ENCODE measurements around the gene PYGO2. TPM values are rescaled to one million over a fixed set of nuclear protein-coding genes. Genes with fewer than 3 reads are reported as not detected.
A peak's percentile ranks its signal among the peaks of the same experiment; 100 is the strongest.

Gene PYGO2
- total and polyA plus RNA-seq, 7 donors, result 13.6 to 26.9 (median 16.8) TPM

DNA sequence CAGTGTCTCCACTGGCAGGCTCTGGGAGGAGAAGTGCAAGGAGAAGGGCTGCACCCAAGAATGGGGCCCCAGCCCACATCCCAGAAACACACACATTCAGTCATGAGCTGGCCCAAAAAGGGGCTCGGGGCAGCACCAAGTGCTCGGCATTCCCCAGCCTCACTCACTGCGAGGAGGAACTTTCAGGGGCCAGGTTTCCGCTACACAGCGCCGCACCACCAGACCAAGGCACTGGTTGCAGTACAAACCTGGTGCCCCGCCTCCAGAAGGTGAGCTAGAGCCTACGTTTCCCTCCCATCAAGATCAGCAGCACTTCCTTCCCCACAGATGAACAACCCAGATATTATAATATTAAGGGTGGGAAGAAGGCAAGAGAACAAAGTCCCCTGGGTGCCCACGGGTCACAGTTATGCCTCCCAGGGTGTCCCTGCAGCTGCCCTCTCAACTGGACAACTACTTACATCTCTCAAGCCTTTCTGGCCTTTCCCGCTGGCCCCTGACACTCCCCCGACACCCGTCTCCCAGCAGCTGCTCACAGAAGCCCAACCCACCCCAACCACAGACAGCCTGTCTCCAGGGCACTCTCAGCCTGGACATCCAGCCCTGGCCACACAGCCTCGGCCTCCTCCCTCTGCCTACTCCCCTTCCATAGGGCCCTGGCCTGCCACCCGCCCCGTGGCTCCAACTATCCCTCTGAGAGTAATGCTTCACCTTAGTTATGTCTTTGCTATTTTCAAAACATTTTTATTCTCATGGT is 9.5 kb downstream of the PYGO2 start:
- WGBS, 2 donors, result 49 to 77% methylated on average over 15 of the region's 15 CpGs
- Histone ChIP-seq H3K27ac (peak overlapping the region in 1 of 4 donors; percentile 14), H3K4me1 (peaks cover 0 to 51% (median 47%) of the 10 kb centered on the region in 4 donors), H3K36me3 (peaks cover 8 to 43% (median 25%) of the 10 kb centered on the region in 4 donors), H3K9me3 (no peaks in the 10 kb centered on the region), H3K27me3 (no peaks in the 10 kb centered on the region), H3K4me3 (no peak overlapping the region)
- intact Hi-C loops (cut with DNase I), result no loop called here
- no peak for DNase-seq
- TF ChIP-seq EP300 (IDR thresholded peaks at IDR 0.05) (no peak), POLR2AphosphoS5 (IDR thresholded peaks at IDR 0.05) (no peak), POLR2A (IDR thresholded peaks at IDR 0.05) (no peak)
- TF ChIP-seq, protein P1, sequence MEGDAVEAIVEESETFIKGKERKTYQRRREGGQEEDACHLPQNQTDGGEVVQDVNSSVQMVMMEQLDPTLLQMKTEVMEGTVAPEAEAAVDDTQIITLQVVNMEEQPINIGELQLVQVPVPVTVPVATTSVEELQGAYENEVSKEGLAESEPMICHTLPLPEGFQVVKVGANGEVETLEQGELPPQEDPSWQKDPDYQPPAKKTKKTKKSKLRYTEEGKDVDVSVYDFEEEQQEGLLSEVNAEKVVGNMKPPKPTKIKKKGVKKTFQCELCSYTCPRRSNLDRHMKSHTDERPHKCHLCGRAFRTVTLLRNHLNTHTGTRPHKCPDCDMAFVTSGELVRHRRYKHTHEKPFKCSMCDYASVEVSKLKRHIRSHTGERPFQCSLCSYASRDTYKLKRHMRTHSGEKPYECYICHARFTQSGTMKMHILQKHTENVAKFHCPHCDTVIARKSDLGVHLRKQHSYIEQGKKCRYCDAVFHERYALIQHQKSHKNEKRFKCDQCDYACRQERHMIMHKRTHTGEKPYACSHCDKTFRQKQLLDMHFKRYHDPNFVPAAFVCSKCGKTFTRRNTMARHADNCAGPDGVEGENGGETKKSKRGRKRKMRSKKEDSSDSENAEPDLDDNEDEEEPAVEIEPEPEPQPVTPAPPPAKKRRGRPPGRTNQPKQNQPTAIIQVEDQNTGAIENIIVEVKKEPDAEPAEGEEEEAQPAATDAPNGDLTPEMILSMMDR (IDR thresholded peaks at IDR 0.05), result no peak

DNA sequence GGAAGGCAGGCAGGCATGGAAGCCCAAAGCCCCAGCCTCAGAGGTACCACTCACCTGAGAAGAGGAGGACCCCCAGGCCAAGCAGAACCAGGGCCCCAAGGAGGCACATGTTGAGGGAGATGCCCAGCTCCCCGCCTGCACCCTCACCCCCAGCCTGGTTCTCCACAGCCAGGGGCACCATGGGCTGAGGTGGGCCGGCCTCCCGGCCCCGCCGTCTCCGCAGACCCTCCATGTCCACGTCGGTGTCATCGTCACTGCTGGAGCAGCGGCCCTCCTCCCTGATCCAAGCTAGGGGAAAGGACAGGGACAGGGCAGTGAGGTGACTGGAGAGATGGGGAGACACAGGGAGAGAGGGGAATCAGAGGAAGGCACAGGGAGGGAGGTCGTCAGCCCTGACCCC is 13.5 kb downstream of the PYGO2 start:
- 96 to 97% methylated on average over 11 of the region's 11 CpGs for WGBS, 2 donors
- intact Hi-C loops (cut with DNase I), result no loop called here
- TF ChIP-seq EP300 (IDR thresholded peaks at IDR 0.05), result no peak
- TF ChIP-seq POLR2A (IDR thresholded peaks at IDR 0.05), result no peak
- no peak for TF ChIP-seq POLR2AphosphoS5 (IDR thresholded peaks at IDR 0.05)
- TF ChIP-seq, protein P1 (IDR thresholded peaks at IDR 0.05), result no peak
- no peak for DNase-seq
- Histone ChIP-seq H3K9me3 (no peaks in the 10 kb centered on the region), H3K27ac (no peak overlapping the region), H3K4me1 (peaks cover 0 to 28% (median 16%) of the 10 kb centered on the region in 4 donors), H3K4me3 (no peak overlapping the region), H3K27me3 (no peaks in the 10 kb centered on the region), H3K36me3 (peaks cover 8 to 71% (median 38%) of the 10 kb centered on the region in 4 donors)

DNA sequence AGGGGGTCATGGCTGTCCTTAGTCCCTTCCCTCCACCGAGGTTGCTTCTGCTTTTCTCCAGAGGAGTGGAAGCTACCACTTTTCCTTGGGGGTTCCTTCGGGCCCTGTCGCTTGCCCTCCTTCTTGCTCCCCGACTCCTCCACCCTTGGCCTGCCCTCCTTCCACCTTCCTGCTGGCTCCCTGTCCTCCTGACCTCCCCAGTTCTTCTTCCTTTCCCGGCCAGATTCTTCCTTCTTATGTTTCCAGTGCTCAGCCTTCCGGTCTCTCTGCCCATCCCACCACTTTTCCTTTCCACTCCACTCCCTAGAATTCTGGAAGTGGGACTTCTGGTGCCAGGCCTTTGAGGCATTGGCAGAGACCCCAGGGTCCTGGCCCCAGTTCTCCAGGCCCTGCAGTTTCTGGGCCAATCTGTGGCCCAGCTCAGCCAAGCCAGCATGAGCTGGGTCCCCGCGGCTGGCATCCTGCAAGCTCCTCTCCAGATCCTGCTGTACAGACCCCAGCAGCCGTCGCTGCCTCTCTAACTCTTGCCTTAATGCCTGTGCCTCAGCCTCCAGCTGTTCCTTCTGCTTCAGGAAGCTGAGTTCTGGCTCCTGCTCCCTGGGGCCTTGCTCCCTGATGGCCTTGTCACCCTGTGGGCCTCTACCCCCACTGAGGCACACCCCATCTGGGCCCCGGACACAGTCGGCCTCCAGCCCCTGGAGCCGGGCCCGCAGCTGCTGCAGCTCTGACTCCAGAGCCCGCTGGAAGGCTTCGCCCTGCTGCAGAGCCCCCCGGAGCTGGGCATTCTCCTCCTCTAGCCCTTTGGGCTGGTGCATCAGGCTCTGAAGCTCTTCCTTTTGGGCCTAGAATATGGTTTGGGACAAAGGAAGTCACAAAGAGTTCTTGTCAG is 15.4 kb downstream of the PYGO2 start:
- Histone ChIP-seq H3K27me3 (no peaks in the 10 kb centered on the region), H3K9me3 (no peaks in the 10 kb centered on the region), H3K4me3 (no peak overlapping the region), H3K36me3 (peaks cover 7 to 65% (median 34%) of the 10 kb centered on the region in 4 donors), H3K27ac (no peak overlapping the region), H3K4me1 (peaks cover 0 to 17% (median 6%) of the 10 kb centered on the region in 4 donors)
- no peak for DNase-seq
- TF ChIP-seq POLR2A (IDR thresholded peaks at IDR 0.05) (no peak), POLR2AphosphoS5 (IDR thresholded peaks at IDR 0.05) (no peak), EP300 (IDR thresholded peaks at IDR 0.05) (no peak)
- TF ChIP-seq, protein P1 (IDR thresholded peaks at IDR 0.05), result no peak
- intact Hi-C loops (cut with DNase I), result no loop called here
- WGBS, 2 donors, result 85 to 87% methylated on average over 17 of the region's 17 CpGs

GRCh38 chr1:154945160-154945961 is 16.2 kb downstream of the PYGO2 start:
- Histone ChIP-seq H3K36me3 (peaks cover 0 to 57% (median 25%) of the 10 kb centered on the region in 4 donors), H3K4me1 (peaks cover 0 to 17% (median 6%) of the 10 kb centered on the region in 4 donors), H3K27me3 (no peaks in the 10 kb centered on the region), H3K4me3 (no peak overlapping the region), H3K27ac (peak overlapping the region in 1 of 4 donors; percentile 51), H3K9me3 (no peaks in the 10 kb centered on the region)
- DNase-seq, result no peak
- 84 to 88% methylated on average over 15 of the region's 15 CpGs for WGBS, 2 donors
- intact Hi-C loops (cut with DNase I), result no loop called here
- no peak for TF ChIP-seq POLR2A (IDR thresholded peaks at IDR 0.05)

Measured in sigmoid colon (tissue), 7 donors.